DOHH2 (cell line): ENCODE results near the gene CD9.

Source experiments
- EZH2phosphoT487 ChIP-seq: fragments of 200-600 bp; sonication (generic); IDR thresholded peaks from 2 replicates; pipeline ENCODE4 v1.6.1; 2017; ENCODE audit warnings: borderline replicate concordance, mild to moderate bottlenecking, antibody characterized with exemption, low read length, moderate library complexity, mixed read lengths
- TF ChIP-seq, protein P1 (sequence below): fragments of 200-600 bp; sonication (generic); IDR thresholded peaks from one replicate; pipeline ENCODE4 v1.5.1; 2014; ENCODE audit warnings: antibody characterized with exemption, mild to moderate bottlenecking, low read depth, low read length; ENCODE audit not compliant: poor library complexity, severe bottlenecking

DNA sequence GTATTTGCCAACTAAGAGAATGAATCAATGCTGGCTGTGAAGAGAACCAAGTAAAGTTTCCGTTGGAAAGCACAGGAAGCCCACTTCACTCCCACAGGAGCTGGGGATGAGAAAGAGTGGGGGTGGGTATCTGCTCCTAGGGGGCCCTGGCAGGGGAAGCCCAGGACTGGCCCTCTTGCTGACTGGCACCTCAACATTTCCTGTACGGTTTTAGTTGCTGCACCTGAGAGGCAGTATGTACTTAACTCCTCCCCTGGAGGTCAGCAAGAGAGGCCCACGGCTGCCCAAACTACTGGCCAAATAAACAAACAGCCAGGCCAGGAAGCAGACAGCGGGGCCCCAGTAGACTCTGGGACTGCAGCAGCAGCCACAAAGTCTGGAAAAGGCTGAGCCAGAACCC is 41.9 kb upstream of the CD9 start:
- TF ChIP-seq, protein P1, sequence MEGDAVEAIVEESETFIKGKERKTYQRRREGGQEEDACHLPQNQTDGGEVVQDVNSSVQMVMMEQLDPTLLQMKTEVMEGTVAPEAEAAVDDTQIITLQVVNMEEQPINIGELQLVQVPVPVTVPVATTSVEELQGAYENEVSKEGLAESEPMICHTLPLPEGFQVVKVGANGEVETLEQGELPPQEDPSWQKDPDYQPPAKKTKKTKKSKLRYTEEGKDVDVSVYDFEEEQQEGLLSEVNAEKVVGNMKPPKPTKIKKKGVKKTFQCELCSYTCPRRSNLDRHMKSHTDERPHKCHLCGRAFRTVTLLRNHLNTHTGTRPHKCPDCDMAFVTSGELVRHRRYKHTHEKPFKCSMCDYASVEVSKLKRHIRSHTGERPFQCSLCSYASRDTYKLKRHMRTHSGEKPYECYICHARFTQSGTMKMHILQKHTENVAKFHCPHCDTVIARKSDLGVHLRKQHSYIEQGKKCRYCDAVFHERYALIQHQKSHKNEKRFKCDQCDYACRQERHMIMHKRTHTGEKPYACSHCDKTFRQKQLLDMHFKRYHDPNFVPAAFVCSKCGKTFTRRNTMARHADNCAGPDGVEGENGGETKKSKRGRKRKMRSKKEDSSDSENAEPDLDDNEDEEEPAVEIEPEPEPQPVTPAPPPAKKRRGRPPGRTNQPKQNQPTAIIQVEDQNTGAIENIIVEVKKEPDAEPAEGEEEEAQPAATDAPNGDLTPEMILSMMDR = no peak
- no peak for TF ChIP-seq EZH2phosphoT487
